GM21825 (cell line): Measurements from ENCODE around the gene GPSM1.
"Not testable (repeated sequence)": the region's sequence is repeated elsewhere in the genome, so short reads cannot be mapped to it uniquely, and the experiment has no call there.

Experiments used
- ATAC-seq: cut with Tn5 transposase; IDR thresholded peaks from one replicate; pipeline ENCODE4 v1.9.1; 2021; ENCODE audit warnings: mild to moderate bottlenecking, moderate library complexity; ENCODE audit not compliant: unreplicated experiment

Gene GPSM1

DNA sequence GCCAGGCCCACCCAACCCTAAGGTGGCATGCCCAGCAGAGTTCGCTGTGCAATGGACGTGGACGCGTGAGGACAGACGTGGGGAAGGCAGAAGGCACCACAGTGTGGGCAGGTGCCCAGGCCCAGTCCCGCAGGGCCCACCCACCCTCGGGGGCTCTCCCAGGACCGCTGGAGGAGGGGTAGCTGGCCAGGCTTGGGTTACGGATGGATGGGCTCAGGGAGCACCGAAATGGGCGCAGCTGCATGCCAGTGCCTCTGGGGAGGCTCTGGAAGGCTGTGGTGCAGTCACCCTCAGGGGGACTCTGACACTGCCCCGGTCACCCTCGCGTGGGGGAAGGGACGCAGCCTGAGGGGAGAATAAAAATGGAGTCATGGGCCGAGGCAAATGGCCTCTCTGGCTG is 9.6 kb upstream of the GPSM1 start:
- ATAC-seq: no peak

DNA sequence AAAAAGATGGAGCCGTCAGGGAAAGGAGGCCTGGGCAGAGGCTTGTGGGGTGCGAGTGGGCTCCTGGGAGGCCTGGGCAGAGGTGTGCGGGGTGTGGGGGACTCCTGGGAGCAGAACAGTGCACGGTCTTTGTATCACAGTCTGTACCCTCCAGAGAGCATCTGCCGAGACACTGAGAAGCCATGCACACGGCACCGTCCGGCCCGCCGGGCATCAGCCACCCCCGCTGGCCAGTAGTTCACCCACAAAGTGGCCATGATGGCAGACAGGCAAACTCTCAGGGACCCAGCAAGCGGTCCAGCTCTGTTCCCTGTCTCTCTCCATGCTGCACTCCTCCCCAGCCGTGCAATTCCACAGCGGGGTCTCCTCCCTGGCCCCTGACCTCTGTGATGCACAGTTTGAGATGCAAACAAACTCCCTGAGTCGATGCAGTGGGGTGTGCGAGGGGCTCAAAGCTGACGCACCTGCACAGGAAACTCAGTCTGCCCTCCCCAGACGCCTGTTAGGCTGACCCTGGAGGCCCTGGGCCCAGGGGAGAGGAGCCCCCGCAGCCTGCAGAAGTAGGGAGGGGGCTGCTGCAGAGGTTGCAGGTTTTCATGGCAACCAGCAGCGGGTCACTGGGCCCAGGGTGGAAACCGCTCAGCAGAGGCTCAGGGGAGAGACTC is 9.1 kb upstream of the GPSM1 start:
- ATAC-seq: no peak

- ATAC-seq: no peak
Measured at GRCh38 chr9:136318776-136319241, 8.5 kb upstream of the GPSM1 start.

DNA sequence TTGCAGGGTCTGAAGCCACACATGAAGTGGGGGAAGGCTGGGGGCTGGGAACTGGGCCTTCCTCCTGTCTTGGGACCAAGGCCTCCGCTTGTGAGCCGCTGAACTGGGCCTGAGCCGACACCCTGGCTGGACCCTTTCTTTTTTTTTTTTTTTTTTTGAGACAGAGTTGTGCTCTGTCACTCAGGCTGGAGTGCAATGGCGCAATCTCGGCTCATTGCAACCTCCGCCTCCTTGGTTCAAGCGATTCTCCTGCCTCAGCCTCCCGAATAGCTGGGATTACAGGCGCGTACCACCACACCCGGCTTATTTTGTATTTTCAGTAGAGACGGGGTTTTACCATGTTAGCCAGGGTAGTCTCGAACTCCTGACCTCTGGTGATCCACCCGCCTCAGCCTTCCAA is 8.1 kb upstream of the GPSM1 start:
- ATAC-seq: not testable (repeated sequence)

DNA sequence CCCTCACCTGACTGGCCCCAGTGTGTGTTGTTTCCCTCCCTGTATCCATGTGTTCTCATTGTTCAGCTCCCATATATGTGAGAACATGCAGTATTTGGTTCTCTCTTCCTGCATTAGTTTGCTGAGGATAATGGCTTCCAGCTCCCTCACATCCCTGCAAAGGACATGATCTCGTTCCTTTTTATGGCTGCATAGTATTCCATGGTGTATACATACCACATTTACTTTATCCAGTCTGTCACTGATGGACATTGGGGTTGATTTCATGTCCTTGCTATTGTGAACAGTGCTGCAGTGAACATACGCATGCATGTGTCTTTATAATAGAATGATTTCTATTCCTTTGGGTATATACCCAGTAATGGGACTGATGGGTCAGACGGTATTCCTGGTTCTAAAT is 7.4 kb upstream of the GPSM1 start:
- ATAC-seq: not testable (repeated sequence)

GRCh38 chr9:136320972-136321371 is 6.4 kb upstream of the GPSM1 start:
- ATAC-seq: not testable (repeated sequence)

DNA sequence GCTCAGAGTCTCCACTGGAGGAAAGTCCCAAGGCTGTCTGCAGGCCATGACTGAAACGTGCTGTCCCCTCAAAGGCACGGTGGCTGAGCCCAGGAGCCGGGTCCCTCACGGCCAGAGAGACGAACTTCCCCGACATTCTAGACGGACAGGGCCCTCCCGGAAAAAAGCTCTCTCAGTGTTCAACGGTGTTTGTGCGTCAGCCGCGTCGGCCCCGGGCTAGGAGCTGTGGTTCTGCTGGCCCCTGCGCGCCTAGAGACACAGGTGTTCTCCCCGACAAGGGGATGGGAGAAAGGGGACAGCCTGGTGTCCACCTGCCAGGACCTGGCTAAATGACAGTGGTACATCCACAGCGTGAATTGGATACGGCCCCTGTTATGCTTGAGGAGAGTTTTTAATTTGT is 5.8 kb upstream of the GPSM1 start:
- ATAC-seq: no peak

DNA sequence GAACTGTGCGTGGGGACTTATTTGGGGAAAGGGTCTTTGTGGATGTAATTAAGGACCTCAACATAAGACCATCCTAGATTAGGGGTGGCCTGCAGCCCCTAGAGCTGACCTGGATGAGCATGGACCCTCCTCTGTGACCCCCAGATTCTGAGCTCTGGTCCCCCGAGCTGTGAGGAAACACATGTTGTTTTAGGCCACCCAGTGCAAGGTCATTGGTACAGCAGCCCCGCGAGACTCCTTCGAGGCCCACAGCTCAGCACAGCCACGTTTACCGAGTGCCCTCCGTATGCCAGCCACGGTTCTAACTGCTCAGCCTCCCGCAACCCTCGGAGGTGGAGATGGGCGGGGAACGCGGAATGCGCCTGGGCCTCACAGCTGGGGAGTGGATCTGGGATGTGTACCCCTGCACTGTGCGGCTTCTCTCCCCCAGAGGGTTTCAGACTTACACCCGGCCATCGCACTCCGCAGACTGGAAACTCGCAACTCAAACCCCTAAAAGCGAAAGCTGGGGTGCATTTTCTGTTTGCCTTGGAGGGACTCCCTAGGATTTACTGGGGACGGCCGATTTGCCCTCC is 4.5 kb upstream of the GPSM1 start:
- ATAC-seq: no peak

- ATAC-seq: no peak
Measured at GRCh38 chr9:136323371-136323789, 4.0 kb upstream of the GPSM1 start.

- ATAC-seq: no peak
Measured at GRCh38 chr9:136324501-136325300, 2.6 kb upstream of the GPSM1 start.

DNA sequence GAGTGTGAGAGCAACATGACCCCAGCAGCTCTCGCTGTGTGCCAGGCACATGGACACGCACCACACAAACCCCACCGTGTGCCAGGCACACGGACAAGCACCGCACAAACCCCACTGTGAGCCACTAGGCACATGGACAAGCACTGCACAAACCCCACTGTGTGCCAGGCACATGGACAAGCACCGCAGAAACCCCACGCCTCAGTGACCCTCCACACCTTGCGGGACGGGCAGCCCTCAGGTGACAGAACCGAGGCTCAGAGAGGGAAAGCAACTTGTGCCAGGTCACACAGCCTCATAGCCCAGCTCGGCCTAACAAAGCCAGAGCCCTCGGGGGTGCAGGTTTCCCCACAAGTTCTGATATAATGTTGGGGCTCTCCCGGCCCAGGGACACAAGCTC is 2.0 kb upstream of the GPSM1 start:
- ATAC-seq: no peak

DNA sequence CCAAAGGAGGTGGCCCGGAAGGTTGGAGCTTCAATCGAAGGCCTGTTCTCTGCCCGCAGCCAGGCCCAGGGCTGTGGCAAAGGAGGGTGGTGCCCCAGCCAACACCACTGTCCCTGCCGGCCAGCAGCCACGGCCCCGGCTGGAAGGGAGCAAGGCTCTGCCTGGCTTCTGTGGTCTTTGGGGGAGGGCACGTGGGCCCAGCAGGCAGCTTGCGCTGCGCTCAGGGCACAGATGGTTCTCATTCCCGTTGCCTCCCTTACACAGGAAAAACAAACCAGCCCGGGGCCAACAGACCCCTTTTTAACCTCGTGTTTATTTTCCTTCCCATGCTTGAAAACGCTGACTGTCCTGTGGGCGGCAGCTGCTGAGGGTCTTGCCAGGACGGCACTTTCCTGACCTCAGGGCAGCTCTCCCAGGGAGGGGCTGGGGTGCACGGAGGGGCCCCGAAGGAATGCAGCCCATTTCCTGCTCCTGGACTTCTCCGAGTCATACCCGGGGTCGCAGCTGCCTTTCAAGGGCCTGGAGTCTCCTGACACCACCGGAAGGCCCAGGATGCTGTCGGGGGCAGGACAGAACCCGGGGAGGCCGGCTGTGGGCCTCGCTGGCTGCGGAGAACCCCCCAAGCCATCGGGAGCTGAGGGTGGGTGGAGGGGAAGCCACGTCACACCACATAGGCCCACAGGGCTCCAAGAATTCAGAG is 1.1 kb upstream of the GPSM1 start:
- no peak for ATAC-seq

GRCh38 chr9:136326761-136327303 is 507 bp upstream of the GPSM1 start:
- ATAC-seq: no peak

DNA sequence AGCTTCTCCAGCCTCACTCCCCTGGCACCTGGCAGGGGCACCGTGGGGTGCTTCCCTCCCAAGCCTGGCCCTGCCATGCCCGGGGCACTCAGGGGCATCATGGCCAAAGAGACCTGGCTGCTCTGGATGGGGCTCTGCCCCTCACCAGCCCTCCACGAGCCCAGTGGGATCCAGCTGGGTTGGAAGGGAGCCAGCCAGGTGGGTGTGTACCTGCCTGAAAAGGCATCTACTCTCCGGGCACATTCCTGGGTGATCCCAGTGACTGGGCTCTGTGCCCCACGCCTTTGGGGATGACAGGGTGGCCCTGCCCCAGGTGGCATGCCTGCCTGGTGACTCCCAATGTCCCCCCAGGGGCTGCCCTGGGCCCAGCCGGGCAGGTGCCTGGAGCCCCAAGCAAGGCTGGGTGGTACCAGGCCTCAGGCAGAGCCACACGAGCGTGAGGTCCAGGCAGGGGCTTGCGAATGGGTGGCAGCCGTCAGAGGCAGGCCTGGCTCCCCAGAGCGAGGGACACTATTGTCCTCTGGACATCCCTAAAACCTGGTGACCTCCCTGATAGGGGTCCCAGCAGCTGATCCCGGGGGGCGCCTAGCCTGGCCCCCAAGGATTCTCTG is 777 bp downstream of the GPSM1 start:
- ATAC-seq: no peak

DNA sequence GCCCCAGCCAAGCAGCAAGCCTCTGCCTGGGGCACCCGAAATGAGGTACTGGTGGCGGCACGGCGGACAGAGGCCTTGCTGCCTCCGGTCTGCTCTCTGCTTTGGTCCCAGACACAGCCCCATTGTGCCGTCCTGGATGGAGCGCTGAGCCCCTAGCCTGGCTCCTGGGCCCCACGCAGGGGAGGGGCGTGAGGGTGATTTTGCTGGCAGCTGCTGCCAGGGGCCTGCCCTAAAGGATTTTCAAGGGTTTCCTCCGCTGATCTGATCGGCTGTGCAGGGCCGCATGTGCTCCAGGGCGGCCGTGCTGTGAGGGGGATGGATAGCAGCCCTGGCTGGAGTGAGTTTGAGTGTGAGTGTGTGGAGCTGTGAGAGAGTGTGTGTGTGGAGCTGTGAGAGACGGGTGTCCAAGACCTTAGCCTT is 1.3 kb downstream of the GPSM1 start:
- ATAC-seq: no peak

GRCh38 chr9:136329211-136329627 is 1.9 kb downstream of the GPSM1 start:
- no peak for ATAC-seq

DNA sequence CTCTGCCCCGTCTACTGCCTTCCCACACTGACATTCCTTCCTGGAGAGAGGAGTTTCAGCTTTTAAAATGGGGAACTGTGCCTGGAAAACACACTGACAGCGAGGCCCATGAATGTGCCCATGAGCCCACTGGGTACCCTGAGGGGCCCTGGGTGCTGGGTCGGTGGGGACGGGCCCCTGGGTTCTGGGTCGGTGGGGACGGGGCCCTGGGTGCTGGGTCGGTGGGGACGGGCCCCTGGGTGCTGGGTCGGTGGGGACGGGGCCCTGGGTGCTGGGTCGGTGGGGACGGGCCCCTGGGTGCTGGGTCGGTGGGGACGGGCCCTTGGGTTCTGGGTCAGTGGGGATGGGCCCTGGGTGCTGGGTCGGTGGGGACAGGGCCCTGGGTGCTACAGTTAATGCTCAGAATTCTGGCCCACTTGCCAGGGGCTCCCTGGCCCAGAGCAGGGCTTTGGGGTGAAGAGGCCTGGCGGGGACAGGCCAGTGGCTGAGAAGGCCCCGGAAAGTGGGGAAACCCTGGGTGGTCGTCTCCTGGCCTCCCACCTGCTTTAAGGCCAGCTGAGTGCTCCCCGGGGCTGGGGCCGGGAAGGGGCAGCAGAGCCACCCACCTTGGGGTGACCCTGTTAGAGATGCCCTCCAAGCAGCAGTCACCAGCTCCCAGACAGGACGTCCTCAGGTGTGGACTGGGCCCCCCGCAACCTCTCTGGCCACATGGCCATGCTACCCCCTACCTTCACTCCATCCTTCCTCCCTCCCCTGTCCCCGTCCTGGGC is 2.5 kb downstream of the GPSM1 start:
- no peak for ATAC-seq

DNA sequence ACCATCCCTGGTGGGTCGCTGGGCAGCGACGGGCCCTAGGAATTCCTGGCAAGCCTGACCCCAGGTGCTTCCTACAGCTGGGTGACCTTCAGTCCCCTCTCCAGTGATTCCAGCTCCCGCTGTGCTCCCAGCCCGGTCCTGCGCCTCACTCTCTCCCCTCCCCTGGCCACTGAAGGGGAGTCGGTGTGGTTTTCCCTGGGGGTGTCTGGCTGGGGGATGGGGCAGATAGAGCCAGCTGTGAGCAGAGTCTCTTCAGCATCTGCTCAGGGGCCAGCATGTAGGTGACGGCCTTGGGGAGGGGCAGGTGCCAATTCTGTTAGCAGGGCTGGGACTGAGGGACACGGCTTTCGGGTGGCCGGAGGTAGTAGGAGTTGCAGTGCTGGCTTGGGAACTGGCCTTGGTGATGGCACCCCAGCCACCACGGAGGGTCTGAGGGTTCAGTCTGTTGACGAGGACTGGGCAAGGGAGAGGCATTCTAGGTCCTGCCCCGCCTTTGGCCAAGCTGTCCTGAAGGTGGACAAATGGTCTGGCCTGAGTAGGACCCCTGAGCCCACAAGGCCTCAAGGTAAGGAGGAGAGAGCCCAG is 3.2 kb downstream of the GPSM1 start:
- ATAC-seq: no peak

- no peak for ATAC-seq
Measured at GRCh38 chr9:136331030-136331429, 3.7 kb downstream of the GPSM1 start.
